NCI-H510A treated with DMSO at 0.1 percent for 48 hours (cell line): ENCODE results near the gene NRDC.
"Not testable (repeated sequence)": the region's sequence is repeated elsewhere in the genome, so short reads cannot be mapped to it uniquely, and the experiment has no call there.

Experiments used
- DNase-seq: peaks from one replicate; lab custom pipeline; 2025; lab: John Stamatoyannopoulos, UW

The NRDC gene

GRCh38 chr1:51878616-51879336 lies at the start of gene NRDC:
NRDC (minus strand) TSS chr1:51878727; CDS start chr1:51878615, 112 bp downstream.
- peak; percentile 99 for DNase-seq

- no peak for DNase-seq
Measured at GRCh38 chr1:51927029-51927428, 48.5 kb upstream of the NRDC start.

GRCh38 chr1:51926171-51926812 lies 47.8 kb upstream of the NRDC start:
- no peak for DNase-seq

- DNase-seq: no peak
Measured at GRCh38 chr1:51924455-51924854, 45.9 kb upstream of the NRDC start.

GRCh38 chr1:51922040-51922439 lies 43.5 kb upstream of the NRDC start:
- peak; percentile 20 for DNase-seq

- DNase-seq: no peak
Measured at GRCh38 chr1:51920130-51920529, 41.6 kb upstream of the NRDC start.

GRCh38 chr1:51919684-51920083 lies 41.2 kb upstream of the NRDC start:
- DNase-seq: no peak

GRCh38 chr1:51916587-51917405 lies 38.3 kb upstream of the NRDC start:
- no peak for DNase-seq

- DNase-seq: no peak
Measured at GRCh38 chr1:51915951-51916350, 37.4 kb upstream of the NRDC start.

- DNase-seq: no peak
Measured at GRCh38 chr1:51912881-51913280, 34.4 kb upstream of the NRDC start.

GRCh38 chr1:51910221-51911000 lies 31.9 kb upstream of the NRDC start:
- DNase-seq: no peak

GRCh38 chr1:51908499-51908898 lies 30.0 kb upstream of the NRDC start:
- no peak for DNase-seq

GRCh38 chr1:51907079-51907702 lies 28.7 kb upstream of the NRDC start:
- no peak for DNase-seq

- DNase-seq: no peak
Measured at GRCh38 chr1:51906306-51907078, 28.0 kb upstream of the NRDC start.

GRCh38 chr1:51902456-51902855 lies 23.9 kb upstream of the NRDC start:
- DNase-seq: no peak

- DNase-seq: no peak
Measured at GRCh38 chr1:51901151-51901550, 22.6 kb upstream of the NRDC start.

GRCh38 chr1:51899022-51899421 lies 20.5 kb upstream of the NRDC start:
- no peak for DNase-seq

- DNase-seq: no peak
Measured at GRCh38 chr1:51898090-51898734, 19.7 kb upstream of the NRDC start.

GRCh38 chr1:51897699-51898031 lies 19.1 kb upstream of the NRDC start:
- peak; percentile 10 for DNase-seq

GRCh38 chr1:51894748-51895147 lies 16.2 kb upstream of the NRDC start:
- DNase-seq: not testable (repeated sequence)

- no peak for DNase-seq
Measured at GRCh38 chr1:51878308-51878615, 265 bp downstream of the NRDC start.
